Measurements from ENCODE around the gene NCEH1.
"Not testable (repeated sequence)": the region's sequence is repeated elsewhere in the genome, so short reads cannot be mapped to it uniquely, and the experiment has no call there.

The NCEH1 gene

DNA sequence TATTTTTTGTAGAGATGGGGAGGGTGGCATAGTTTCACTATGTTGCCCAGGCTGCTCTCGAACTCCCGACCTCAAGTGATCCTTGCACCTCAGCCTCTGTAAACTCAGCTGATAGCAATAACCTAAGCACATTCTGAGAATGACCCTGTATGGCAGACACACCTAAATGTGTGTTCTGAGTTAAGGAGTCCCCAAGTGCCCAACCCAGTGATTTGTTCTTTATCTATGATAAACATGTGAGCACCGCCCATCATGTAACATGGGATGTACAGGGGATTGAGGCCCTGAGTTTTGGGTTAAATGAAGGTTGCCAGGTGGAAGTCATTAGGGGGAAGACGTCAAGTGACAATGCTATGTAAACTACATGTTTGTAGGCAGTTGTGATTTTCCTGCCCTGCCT lies 5.7 kb downstream of the NCEH1 start:
- DNase-seq: no peak

DNA sequence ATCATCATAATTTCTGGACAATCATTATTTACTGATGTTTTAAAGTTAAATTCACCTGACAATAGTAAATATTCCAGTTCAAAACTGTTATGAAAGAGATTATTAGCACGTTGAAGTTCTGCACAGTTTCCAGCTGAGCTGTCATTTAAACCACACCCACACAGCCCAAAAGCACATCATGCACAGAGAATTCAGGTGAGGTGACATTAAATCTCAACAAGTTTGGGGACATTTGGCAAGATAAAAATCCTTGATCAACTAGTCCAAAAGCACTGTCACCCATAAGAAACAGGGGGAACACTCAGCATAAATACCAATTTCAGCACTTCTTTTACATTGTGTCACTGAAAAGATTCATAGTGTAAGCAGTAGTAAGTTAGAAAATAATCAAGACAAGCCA lies 6.9 kb downstream of the NCEH1 start:
- DNase-seq: no peak

DNA sequence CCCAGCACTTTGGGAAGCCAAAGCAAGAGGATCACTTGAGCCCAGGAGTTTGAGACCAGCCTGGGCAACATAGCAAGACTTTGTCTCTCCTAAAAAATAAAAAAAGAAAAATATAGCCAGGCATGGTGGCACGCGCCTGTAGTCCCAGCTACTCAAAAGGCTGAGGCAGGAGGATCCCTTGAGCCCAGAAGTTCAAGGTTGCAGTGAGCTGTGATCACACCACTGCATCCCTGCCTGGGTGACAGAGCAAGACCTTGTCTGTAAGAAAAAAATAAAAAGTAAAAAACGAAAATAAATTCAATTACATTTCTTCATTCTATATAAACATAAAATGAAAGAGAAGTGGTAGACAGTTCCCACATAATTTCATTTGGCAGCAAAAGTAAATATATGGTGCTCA lies 8.1 kb downstream of the NCEH1 start:
- DNase-seq: not testable (repeated sequence)

DNA sequence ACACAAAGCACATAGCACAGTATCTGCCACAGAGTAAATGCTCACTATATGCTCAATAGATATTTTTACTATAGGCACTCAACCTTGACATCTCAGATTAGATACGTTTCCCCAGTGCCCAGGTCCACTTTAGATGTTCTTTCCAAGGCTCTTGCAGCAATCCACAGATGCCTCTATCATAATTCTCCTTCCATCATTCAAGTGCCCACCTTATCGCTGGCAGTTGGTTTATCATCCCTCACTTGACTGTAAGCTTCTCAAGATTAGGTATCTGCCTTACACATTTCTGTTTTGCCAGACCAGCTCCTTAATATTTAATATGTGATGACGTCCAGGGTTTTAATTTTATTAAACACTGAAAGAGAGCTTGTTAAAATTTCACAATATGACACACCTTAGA lies 8.6 kb downstream of the NCEH1 start:
- no peak for DNase-seq

DNA sequence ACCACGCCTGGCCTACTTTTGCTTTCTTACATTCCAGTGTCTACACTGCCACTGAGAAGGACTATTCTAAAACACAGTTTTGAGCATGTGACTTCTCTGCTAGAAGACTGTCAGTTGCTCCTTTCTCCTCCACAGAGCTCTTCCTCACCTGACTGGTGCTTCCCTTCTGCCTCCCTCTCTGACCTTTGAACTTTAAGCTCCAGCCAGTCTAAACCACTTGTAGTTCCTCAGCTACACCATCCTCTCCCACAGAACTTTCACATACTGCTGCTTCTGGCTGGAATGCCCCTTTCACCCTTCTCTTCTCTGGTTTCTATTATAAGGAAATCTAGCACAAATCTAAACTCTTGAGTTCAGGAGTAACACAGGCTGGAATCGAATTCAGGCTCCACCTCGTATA lies 9.1 kb downstream of the NCEH1 start:
- DNase-seq: no peak

DNA sequence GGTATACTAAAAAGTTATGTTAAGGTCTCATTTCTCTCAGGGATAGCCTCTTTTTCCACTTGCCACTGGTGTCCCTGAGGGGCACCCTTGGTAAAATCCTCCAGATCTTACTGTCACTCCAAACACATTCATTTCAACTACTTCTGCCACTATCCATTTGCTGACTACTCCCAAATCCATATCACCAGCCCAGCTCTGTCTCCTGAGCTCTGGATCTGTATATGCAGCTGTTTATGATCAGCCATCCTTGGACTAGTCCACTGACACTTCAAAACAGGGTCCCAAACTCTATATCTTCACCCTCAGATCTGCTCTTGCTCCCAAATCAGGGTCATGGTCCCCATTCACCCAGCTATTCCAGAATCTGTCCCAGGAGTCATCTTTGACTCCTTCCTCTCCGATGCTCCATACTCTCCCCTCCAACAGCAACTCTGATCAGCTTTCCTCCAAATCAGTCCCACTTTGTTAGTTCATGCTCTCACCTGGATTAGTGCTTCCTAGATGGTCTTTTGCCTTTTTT lies 9.9 kb downstream of the NCEH1 start:
- DNase-seq: no peak

DNA sequence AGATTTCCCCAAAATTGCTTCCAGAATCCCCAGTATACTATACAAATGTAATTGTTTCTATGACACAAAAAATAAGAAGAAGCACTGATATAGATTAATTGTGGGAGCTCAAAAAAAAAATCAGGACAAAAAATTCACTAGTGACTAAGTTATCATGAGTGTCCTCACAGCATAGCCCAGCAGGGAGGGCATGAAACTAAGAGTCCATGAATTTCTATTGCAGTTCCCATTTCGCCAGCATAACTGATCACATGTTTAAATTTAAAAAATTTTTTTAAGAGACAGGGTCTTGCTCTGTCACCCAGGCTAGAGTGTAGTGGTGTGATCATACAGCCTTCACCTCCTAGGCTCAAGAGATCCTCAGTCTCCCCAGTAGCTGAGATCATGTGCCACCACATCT lies 10.6 kb downstream of the NCEH1 start:
- no peak for DNase-seq

DNA sequence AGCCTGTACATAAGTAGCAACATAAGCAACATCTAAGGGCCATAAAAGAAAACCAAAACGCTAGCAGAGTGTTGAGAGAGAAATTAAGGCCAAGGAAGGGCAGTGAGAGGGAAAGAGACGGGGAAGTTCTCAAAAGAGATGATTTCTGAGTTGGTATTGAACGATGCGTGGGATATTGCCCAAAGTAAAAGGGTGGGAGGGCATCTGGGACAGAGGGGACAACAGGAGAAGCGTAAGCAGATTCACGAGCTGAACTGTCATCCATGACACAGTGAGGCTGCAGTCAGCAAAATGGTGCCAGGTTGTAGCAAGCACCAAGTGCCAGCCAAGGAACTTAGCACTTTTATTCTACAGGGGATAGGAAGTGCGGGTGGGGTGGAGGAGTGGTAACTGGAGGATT lies 11.8 kb downstream of the NCEH1 start:
- no peak for DNase-seq

DNA sequence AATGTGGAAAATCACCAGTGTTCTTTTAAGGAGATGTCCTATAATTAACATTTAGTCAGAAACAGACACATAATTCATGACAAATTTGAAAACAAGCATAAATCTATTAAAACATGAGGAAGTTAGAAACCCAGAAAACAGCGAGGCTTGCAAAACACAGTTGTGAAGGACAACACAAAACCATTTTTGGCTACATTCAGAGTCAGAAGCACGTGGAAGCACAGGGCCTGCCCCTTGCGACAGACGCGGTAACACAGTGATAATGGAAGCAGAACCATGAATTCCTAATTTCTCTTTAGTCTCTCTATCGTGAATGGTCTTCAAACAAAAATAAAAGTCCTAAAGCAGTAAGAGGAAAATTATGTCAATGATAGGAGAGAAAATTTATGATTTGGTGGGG lies 12.2 kb downstream of the NCEH1 start:
- DNase-seq: no peak

DNA sequence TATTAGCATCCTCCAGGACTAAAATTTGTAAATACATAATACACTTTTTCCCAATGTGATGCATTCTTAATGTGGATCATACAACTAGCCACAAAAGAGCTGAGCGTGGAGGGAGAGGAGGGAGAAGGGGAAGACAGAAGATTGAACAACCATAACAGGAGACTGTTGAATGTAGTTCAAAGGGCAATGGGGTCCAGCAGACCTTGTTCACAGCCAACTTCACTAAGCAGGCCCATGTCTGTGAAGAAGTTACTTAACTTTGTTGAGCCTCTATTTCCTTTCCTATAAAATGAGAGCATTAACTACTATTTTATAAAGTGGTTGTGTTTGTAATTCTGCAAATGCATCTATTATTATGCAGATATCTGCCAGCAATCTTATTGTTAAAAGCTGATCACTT lies 13.3 kb downstream of the NCEH1 start:
- DNase-seq: no peak

DNA sequence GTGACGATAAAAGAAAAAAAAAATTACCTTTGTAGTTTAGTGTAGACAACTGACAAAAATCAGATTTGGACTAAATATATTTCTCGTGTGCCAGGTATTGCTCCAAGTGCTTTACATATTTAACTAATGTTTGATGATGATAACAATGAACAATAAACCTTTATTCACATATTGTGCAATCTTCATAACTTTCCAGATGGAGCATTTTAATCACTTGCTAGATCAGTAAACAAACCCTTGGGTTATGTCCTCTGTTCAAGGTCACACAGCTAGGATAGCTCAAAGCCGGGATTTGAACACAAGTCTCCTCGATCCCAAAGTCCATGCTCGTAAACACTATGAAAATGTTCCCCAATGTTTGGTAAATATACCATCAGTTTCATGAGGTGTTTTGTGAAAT lies 14.5 kb downstream of the NCEH1 start:
- DNase-seq: no peak

DNA sequence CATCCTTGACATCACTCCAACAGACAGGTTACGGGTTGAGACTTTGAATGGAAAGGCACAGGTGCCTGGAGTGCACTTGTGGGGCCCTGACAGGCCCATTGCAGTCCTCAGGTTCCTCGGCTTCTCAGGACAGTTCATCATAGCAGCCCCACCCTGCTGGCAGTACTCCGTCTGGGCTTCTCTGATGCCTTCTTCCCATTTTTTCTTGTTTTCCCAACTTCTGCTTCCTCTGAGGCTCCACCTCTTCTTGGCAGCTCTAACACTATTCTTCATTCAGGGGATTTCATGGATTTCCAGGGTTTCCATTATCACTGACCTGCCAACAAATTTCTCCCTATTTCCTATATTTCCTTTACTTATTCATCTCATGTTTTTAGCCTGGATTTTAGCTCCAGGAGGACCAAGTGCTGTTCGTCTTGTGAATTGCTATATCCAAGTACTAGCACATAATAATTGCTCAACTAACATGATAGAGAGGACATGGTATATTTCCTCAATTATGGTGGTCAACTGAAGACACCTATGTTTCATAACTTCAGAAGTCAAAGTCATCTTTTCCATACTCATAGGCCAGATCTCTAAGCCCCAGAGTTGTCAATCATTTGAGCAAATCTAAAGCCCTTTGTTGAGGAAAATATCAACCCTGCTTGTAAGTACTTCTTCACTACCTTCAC lies 16.2 kb downstream of the NCEH1 start:
- DNase-seq: no peak

DNA sequence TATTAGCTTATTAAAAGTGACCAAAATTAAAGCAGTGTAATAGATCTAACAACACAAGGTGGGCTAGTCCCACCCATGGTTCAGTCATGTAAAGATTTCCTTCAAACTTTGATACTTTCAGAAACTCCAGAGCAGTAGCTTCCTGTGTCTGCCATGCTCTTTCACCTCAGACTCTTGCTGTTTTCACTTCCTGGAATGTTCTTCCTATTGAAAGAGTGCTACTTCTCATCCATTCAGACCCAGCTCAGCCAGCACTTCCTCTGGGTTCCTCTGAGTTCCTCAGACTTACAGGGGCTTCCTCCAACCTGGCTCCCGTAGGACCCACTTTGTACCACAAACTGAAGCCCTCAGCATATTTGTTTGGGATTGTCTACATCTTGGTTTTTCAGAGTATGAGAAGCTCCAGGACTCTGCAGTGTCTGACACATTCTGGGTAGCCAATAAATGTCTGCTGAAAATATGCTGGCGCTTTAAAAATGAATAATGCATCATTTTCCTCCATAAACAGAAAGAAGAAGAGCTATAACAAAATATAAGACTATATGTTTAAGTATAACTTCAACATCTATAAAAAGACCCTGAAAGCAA lies 18.0 kb downstream of the NCEH1 start:
- DNase-seq: no peak

DNA sequence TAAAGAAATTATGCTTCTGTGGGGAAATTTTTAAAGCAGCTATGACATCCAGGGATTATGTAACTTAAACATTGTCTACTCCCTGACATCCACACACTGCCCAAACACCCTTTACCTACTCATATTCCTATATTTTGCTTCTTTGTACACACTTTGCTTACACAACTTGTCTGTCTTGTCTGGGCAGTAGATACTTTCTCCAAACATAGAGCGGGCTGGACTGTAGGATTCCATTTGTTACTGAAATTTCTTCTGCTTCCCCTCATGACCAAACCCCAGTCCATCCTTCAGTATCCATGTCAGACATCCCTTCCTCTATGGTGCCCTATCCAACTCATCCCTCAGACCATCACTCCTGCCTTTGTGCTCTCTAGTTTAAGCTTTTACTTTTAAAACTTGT lies 19.9 kb downstream of the NCEH1 start:
- no peak for DNase-seq

DNA sequence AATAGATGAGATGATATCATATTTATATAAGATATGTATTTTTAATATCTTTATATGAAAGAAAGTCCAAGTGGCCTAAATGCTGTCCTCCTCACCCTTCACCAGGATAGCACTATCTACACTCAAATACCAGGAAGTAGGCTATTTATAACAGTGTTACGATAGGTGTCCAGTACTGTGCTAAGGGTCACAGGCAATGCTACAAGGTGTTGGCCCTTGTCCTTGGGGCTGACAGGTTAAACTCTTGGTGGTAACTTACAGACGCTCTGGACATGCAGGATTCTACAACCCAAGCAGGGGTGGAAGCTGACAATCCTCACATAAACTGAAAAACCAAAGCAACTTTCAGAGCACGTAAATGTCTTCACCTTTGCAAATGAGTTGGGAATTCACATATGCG lies 22.3 kb downstream of the NCEH1 start:
- DNase-seq: no peak

DNA sequence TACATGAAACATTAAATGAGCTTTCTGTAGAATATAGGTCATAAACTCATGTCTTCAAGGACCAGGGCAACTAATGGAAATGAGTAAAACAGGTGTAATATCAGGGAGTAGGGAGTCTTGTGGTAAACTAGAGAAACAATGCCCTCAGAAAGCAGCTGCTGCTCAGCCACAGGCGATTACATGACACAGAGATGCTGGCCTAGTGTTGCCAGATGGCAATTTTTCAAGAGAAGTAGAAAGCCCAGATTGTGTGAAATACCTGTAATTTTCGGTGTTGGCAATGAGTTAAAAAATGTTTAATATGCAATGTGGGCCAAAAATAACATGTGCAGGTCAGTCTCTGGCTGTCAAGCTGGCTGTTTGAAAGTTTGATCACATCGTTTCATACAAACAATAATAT lies 23.4 kb downstream of the NCEH1 start:
- DNase-seq: no peak

DNA sequence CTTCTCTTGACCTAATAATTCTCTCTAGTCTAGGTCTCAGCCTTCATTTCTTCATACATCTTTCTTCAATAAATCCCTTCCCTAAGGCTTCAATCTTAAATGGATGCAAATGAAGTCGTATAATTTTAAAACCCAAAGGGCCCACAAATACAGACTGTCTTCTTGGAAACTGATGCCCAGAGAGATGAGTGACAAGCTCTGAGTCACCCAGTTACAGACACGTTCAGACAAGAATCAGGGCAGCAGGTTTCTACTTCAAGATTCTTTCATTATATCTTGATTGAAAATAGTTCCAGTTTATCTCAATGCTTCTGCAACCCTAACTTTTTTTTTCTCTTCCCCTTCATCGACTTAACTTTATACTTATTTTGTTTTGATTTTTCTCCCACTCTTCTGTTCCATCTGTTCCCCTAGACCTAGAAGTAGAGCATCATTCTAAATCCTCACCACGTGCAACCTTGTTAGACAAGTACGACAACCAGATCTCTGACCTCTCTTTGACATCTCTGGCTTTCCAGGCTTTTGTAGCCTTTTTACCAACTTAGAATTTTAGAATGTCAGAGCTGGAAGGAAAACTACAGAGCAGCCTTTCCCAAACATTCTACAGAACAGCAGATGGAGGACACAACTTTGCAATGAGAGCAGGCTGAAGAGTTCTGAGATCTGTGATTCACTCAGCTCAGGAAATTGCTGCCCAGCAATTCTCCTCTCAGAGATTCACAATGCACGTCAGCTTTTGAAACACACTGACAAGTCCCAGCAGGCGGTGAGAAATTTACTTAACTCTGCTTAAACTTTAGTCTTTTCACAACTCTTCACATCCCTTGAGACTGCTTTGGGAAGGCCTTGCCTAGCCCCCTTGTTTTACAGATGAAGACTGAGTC lies 25.3 kb downstream of the NCEH1 start:
- DNase-seq: no peak

DNA sequence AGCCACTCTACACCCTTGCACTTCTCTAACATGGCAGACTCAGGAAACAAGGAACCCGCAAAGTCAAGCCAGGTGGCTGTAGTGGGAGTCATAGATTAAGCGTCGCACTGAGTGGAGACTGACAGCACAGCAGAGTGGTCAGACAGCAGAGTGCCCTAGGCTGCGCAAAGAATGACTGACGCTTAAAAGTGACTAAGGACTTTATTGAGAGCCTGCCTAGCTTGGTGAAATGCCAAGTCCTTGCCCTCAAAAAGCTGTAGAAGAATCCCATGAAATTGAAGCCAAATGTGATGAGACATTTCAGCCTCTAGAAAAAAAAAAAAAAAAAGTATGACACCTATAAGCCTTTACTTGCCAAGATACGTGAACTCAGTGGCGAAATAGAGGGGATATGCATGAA lies 30.2 kb downstream of the NCEH1 start:
- DNase-seq: no peak

DNA sequence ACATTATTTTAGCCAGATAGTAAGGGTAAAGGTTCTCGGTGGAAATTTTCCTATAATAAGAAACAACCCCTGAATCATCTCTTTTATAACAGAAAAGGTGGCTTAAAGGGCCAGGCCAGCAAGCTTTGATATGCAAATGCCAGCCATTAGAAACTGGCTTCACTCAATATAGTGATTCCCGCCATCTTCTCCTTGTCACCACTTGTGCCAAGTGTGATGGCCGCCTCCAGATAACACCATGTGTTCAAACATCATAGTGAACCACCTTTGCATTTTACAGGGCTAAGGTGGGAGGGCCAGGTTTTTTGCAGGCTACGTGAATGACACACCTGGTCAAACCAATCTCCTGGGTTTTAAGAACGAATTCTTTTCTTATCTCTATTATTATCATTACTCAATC lies 31.3 kb downstream of the NCEH1 start:
- DNase-seq: no peak

DNA sequence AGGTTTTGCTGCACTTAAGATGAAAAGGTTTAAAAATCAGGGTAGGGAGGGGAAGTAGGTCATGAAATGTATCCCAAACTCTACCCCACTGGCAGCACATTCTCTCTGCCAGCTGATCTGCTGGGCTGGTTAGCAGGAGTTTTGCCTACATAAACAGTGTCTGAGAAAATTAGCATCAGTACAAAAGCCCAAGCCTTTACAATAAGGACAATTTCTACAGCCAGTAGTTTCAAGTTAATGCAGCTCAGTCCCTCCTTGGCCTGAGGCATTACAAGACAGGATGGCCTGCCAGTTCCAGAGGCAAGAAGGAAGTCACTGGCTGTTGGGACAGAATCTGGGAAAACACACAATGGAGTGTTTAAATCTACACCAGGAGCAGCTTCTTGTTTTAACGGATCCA lies 32.8 kb downstream of the NCEH1 start:
- DNase-seq: no peak

DNA sequence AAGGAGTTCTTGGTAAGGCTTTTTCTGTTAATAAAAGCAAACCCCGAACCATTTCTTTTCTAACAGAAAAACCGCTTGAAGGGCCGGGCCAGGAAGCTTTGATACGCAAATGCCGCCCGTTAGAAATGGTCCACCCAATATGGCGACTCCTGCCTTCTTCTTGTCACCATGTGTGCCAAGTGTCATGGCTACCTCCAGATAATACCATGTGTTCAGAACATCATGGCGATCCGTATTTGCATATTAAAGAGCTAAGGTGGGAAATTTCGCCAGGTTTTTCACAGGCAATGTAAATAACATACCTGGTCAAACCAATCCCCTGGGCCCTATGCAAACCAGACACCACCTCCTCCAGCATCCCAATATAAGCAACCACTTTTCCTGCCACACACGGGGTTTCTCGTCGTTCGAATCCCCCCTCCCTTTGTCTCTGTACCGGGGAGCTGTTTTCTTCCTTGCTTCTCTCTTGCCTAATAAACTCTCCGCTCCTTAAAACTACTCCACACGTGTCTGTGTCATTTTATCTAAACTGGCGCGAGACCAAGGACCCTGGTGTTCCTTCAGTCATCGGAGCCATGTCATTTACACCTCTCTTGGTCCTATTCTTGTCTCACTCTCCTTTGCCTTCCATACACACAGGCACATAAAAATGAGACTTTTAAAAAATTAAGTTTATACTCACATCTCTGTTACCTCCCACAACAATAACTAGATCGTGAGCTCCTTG lies 34.5 kb downstream of the NCEH1 start:
- no peak for DNase-seq

DNA sequence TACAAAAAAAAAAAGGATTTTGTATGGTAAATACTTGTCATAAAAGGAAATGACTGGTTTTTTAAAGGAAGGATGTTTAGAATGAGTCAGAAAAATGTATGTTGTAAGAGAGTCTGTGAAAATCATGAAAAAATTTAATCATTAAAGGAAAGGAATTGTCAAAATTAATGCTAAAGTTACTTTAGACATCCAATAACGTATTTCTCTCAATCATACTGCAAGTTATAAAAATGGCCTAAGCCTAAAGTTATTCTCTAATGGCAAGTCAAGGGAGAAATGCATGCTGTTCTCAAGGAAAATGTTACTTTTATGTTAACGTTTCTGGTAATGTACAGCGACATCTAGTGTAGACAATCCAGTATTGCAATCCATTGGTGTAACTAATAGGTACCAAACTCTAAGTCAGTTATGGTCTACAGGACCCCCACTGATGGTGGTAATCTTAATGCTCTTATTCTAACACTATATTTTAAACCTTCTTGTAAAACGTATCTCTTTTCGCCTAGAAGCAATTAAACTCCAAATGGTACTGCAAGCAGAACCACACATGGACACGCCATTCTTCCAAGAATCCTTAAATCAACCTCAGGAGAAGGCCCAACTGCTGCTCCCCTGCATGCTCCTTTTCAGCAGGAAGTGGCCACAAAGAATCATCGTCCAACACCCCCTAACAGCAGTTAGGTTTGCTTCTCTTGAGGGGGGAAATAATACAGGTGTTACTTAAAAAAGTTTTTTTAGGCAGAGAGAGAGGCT lies 35.2 kb downstream of the NCEH1 start:
- peak; percentile 16 for DNase-seq
